HG03469 (cell line): ENCODE results near the gene PHF19.

Experiments used
- ATAC-seq: cut with Tn5 transposase; IDR thresholded peaks from one replicate; pipeline ENCODE4 v1.9.1; 2021; ENCODE audit warnings: mild to moderate bottlenecking, moderate library complexity, moderate number of reproducible peaks; ENCODE audit not compliant: unreplicated experiment

The PHF19 gene

DNA sequence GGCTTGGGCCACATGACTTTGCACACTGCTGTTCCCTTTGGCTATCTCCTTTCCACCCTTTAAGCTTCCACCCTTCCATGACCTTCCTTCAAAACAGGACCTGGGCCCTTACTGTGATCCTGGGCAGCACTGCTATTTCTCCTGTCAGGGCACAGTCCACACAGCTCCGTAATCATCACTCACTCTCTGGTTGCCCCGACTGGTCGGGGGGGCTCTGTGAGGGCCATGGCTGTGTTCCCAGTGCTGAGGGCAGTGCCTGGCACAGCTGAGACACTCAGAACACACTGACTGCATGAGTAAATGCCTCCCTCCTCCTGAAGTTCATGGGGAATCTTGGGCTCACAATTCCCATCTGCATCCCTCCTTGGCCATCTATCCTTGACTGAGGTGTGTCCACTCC lies 37.4 kb upstream of the PHF19 start:
- no peak for ATAC-seq

DNA sequence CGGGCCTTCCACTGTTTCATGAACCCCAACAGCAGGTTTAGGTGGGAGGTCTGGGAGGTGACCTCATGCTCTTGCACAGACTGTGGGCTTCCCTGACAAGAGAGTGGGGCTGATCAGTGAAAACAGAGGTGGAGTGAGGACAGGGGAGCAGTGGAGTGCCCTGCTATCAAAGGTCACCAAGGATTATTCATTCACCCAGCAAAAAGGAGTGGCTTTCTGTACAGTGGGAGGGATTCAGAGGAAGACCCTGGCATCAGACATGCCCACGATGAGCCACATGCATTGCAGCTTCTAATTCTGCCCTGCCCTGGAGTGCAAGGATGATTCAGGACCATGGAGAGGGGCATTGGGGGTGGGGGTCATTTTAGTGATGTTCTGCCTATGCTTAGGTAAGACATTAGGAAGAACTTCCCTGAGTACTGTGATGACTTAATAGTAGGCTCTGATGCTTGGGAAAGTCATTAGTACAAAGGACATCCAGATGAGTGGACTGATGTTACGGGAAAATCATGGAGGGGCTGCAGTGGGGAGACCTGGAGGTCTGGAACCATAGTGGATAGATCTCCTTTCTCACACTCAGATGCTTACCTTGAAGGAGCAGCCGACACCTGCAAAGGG lies 36.8 kb upstream of the PHF19 start:
- ATAC-seq, result no peak

DNA sequence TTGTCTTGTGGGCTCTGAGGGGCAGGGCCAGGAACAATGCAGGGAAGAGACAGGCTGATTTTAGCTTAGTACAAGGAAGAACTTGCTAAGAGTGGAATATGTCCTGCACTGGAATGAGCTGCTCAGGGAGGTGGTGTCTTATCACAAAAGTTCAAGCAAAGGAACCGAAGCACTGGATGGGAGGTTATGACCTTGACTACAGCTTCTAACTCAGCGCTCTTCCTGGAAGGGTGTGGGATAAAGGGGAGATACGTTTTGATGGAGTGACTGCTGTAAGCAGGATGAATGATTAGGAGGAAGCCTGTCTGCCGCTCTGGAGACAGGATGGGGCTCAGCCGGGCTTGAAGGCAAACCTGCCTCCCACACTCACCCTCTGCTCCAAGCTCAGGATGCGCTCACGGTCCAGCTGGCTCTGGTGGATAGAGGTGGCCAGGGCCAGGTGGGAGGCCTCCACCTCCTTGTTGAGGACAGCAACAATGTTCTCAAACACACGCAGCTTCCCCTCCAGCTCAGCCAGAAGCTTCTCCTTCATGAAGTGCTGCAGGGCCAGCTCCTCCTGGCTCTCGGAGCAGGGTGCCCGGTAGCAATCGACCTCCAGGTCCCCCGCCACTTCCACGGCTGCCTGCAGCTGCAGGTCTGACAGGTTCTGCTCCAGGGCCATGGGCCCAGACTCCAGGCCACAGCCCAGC lies 36.1 kb upstream of the PHF19 start:
- ATAC-seq, result no peak

DNA sequence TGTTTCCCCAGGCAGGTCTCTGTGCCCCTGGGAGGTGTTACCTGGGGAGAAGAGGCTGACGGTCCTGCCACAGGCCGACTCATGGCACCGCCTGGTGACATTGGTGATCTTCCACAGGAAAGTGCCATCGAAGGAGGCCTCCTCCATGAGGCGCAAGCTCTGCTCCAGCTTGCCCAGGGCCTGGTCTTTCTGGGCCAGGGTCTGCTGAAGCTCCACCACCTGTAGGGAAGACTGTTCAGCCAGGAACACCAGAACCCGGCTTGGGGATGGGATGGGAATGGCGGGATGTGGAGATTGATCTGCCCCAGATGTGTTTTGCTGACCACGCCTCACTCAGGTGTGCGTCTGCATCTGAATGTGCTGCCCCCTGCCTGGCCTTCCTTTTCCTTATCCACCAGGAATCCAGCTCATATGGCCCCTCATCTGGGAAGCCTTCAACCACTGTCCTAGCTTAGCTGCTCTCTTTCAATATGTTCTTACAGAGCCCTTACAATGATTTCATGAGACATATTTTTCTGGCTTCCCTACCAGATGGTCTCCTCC lies 34.4 kb upstream of the PHF19 start:
- ATAC-seq, result no peak

DNA sequence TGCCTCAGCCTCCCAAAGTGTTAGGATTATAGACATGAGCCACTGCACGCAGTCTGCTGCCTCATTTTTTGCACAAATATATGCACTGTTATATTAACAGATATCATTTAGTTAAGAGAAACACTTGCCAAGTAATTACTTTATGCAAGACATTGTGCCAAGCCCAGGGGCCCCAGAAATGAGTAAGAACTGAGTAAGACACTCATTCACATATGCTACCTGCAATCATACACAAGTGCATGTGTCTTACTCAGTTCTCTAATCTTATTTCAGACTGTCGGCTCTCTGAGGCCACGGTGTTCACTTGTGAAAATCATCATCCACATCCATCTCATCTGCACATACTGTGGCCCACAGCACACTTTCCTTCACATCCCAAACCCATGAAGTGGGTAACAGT lies 33.7 kb upstream of the PHF19 start:
- ATAC-seq, result no peak

DNA sequence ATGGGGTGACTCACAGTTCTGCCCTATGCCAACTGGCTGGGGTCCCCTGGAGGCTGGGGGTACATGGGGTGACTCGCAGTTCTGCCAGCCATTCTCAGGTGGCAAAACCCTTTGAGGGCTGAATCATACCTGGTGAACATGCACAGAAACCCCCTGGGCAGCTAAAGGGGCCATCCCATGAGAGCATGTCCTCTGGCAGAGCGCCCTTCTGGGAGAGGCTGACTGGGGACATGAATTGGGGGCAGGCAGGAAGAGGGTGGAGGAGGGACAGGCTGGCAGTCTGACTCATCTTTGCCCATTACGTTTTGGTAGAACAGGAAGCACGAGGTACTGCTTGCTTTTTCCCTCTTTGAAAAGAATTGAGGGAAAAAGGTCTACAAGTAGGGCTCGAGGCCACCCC lies 32.9 kb upstream of the PHF19 start:
- no peak for ATAC-seq

DNA sequence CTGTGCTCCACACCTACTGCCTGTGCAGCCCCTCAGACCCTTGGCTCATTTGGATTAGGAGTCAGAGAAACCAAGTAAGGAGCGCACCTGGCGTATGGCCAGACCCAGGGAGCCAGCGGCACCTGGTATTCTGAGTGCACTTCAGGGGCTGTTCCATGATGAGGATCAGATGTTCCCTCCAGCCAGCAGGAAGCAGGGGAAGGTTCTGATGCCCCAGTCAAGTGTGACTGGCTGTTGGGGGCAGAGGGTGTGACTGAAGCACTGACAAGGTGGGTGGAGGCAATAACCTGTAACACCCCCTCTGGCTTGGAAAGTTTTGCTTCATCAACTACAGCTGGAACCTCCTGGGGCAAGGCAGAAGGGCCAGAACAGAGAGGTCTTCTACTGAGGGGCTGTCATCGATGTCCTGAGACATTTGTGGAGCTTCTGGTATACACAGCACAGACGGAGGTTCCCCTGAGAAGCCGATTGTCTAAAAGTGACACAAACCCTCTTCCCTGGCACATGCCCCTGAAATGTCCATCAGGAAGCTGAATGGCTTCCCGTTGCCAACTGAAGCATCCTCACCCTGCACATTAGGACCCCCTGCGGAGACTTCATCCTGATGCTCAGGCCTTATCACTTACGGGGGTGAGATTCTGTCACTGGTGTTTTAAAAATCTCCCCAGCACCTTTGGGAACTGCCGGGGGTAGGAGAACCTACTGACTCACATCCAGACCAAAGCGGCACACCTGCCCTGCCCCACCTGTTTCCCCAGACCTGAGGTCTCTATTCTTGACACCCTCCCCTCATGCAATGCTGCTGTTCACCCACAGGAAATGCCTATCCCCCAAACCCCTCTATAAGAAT lies 28.6 kb upstream of the PHF19 start:
- no peak for ATAC-seq

DNA sequence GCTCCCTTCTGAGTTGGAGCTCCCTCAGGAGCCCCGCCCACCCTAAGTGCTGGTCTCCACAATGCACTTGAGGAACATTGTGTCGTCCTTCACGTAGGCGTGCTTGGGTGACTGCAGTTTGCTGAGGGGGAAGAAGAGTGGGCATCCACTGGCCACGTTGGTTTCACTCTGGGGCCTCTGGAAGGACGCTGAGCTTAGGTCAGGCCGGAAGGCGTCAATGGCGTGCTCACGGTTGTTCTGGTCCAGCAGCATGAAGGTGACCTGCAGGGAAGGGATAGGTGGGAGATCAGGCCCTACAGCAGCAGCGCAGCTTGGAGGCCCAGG lies 28.0 kb upstream of the PHF19 start:
- ATAC-seq, result no peak

DNA sequence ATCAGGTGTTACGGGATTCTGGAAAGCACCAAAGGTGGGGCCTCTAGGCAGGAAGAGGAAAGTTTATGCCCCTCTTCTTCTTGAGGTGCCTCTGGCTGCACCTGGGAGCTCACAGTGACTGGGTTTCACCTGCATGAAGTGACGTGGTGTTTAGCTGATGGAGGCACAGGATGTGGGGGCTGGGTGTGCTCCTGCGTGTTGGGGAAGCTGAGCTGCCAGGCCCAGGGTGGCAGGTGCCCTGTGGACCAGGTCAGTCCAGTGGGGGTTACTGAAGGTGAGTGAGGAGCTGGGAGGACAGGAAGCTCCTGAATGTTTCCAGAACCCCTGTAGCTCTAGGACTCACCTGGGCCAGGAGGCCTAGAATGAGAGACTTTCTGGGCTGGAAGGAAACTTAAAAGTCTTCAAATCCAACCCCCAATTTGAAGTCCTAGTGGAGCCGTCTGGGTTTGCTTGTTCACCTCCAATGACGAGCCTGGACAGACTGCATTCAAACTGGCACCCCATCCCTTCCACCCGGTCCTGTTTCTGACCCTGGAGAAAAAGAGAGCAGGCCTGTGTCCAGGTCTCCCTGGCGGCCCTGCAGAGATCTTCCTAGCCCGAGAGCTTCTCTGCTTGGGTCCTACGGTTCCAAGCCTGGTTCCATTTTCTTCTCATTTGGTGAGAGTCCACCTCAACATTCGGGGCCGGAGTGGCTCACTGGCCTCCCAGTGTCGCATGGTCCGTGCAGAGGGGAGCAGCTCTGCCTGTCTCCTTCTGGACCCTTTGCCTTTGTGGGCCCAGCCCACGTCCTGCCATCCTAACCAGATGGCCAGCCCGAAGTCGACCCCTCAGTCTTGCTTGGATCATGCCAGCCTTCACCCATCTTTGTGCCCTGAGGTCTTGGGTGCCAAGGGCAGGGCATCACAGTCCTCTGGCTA lies 27.3 kb upstream of the PHF19 start:
- ATAC-seq, result no peak

DNA sequence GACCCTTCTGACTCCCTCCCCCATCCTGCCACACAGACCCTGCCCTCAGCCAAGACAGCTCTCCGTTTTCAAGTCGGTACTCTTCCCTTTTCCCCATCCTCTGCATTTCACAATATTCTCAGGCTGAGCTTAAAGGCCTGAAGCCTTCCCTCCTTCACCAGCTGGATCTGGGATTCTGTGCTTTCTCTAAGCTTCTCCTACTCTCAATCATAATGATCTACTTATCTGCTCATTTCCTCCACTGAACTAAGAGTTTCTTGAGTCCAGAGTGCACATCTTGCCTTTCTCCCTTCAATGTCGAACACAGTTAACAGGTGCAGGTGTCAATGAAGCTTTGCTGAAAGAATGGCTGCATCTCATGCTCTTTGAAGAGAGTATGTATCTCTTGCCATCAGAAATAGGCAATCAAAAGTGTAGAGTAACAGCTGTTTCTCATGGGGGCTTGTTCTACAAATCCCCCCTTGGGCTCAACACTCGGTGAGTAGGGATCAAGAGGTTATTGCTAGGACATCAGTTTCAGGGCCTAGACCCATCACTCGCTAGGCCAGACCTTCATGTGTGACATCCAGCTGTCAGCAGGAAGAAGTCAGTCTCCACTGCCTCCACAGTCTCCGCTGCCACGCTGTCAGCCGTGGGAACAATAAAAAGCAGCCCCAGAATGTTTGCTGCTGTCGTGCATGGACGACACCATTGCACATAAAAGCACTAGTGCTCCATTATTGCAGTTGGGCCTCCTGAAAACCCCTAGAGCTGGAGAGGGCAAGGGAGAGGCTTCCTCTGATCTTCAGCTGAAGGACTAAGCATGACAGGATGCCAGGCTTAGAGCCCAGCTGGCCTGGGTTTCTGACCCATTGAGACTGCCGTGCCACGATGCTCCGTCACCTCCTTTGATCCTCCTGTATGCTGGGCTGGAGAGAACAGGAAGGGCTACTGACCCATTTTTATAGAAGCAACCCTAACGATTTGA lies 25.9 kb upstream of the PHF19 start:
- ATAC-seq, result no peak

DNA sequence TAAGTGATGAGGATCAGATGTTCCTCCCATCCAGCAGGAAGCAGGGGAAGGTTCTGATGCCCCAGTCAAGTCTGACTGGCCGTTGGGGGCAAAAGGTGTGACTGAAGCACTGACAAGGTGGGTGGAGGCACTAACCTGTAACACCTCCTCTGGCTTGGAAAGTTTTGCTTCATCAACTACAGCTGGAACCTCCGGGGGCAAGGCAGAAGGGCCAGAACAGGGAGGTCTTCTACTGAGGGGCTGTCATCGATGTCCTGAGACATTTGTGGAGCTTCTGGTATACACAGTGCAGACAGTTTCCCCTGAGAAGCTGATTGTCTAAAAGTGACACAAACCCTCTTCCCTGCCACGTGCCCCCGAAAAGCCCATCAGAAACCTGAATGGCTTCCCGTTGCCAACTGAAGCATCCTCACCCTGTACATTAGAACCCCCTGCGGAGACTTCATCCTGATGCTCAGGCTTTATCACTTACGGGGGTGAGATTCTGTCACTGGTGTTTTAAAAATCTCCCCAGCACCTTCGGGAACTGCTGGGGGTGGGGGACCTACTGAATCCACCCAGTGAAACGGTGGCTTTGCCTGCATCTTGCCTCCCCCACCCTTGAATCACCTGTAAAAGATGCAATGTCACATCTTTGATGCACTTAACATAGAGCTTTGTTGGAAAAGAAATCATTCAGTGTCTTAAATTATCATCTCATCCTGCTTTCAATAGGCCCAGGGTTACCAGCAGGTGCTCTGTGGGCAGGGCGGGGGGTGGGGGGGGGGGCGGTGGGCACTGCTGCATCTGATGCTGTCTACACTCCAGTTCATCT lies 25.0 kb upstream of the PHF19 start:
- ATAC-seq, result no peak

DNA sequence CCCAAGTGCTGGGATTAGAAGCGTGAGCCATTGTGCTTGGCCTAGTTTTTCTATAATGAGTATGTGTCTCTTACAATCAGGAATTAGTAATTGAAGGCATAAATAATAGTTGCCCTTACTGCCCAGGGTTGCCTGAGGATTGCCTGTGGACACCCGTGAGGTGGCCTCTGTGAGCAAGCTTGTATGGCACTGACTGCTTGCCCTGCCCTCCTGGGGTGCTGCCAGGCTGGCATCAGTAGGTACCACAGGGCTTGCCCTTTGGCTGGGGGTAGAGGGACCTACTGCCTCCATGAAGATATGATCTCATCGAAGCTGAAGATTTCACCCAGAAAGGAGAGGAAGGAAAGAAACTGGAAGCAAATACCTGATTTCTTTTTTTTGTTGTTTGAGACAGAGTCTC lies 23.8 kb upstream of the PHF19 start:
- no peak for ATAC-seq

DNA sequence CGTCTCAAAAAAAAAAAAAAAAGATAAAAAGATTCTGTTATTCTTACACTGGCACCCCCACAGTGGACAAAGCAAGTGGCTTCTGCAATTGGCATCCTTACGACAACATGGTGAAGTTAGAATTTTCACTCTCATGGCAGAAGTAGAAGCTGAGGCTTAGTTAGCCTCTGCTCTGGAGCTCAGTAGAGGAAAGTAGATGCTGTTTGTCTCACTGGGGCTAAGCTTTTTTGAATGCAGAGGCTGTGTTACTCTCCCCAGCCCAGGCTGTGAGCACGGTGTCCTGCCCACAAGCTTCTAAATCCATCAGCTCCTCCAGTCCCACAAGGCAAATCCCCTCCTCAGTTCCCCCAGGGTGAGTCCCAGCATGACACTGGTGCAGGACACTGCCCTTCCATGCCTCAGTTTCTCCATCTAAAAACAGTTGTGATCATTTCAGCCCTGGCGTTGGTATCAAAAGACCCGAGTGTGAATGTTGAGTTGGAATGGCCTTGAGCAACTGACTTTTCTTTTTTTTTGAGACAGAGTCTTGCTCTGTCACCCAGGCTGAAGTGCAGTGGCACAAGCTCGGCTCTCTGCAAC lies 22.6 kb upstream of the PHF19 start:
- no peak for ATAC-seq

DNA sequence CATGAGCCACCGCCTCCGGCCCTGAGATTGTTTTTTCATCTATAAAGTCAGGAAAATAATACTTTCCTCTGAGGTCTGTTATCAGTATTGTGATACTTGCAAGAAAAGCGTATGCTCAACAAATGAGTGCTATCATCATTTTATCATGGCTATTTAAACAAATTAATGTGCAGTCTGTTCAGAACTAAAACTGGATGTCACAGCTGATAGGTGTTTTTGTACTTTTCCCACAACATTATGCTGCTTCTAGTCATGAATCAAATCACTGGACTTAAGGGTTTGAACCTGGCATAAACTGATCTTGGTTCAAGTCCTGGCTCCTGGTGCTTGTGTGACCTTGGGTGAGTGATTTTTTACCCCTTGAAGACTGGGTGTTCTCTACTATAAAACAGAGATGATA lies 21.4 kb upstream of the PHF19 start:
- ATAC-seq, result no peak

DNA sequence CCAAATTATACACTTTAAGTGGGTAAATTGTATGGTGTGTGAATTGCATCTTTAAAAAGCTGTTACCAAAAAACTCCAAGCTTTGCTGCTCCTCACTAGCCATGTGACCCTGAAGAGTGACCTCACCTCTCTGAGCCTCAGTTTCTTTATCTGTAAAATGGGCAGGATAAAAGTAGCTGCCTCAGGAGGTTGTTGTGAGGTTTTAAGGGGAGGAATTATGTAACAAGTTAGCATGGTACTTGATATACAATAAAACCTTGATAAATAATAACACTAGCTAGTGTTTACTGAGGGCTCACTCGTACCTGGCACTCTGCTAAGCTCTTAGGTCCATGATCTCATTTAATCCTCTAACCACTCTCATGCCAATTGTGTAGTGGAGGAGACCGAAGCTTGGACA lies 19.0 kb upstream of the PHF19 start:
- ATAC-seq, result no peak

DNA sequence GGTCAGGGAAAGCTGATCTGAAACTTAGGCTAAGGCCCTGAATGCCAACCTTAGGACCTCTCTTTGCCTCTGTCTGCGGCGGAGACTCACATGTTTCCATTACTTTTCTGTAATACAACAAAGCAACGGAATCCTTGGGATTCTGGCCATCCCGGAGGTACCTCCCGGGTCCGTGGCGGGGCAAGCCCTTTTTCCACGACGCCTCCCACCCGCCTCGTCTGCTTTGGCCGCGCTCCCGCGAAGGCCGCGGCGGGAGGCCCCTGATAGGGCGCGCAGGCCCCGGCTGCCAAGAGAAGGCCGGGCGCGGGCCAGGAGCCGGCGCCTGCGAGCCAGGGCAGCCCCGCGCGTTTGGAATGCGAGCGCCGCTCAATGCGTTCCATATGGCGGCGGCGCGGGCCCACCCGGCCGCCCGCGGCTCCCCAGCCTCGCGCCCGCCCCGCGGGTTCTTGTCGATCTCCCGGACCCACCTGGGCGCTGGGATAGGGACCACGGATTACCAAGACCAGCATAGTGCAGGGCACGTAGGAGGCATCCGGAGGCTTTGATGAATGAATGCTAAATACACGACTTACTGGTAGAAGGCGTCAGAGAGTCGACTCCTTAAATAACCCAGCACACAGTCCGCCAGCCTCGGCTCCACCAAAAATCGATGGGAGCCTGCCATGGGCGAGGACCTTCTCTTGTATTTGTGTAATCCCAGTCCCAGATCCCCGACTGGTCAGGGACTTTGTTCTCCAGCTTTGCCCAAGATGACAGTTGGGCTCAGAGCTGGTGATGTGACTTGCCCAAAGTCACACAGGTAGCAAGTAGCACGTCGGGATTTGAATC lies 17.5 kb upstream of the PHF19 start:
- no peak for ATAC-seq

DNA sequence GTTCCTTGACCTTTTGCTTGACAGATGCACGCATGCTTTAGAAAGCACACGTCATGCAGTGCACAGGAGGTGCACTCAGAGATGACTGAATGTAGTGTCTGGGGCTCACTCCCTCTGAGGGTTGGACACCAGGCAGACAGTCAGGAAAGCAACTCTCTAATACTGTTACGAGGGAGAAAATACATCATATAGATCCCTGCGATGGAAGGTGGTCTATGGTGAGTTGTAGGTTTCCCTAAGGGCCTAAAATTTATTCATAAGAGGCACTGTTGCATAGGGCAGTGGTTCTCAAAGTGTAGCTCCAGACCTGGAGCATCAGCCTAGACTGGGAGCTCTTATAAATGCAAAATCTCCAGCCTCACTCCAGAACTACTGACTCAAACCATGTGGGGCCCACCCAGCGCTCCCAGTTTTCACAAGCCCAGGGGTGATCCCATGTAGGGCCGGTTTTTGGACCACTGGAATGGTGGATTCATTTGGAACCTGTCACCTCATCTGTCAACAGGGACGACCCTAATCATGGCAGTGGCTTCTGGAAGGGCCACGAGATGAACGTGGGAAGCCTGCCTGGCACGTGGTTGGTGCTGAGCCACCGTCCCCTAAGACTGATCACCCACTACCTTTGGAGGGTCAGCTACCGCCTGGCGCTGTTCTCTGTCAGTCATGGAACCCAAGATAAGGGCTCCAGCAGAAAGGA lies 16.8 kb upstream of the PHF19 start:
- ATAC-seq, result no peak
